Measurements from ENCODE around the gene MYO16. TPM values are rescaled to one million over a fixed set of nuclear protein-coding genes. Genes with fewer than 3 reads are reported as not detected.

Gene MYO16
- total RNA-seq, 1 experiment from 2014 or later = not detected

DNA sequence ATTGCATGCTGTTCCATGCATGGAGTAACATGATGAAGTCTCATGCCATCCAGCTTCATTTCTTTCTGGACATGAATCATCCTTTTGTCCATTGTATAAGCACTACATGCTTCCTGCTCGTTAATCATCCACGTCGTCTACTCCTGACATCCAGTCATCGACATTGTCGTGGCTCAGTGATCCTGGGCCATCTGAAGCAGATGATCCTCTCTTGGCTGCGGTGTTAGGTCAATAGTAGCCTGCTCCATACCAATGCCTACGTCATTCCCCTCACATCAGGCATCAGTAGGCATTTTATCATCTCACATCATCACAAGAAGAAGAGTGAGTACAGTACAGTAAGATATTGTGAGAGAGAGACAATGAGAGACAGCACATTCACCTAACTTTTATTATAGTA, 7.9 kb upstream of the MYO16 start:
- Mint-ChIP-seq H3K4me1 (peaks cover 24 to 36% of the 10 kb centered on the region in 2 experiments), H3K27ac (no peak overlapping the region), H3K36me3 (ENCODE audit: insufficient read depth in 1 of 3, low read depth in 3 of 3) (peaks cover 0 to 3% (median 0%) of the 10 kb centered on the region in 3 experiments; a peak in 2 of 7 replicates), H3K4me3 (no peak overlapping the region), H3K9me3 (peaks cover 0 to 8% of the 10 kb centered on the region in 2 experiments; a peak in 3 of 5 replicates), H3K27me3 (ENCODE audit: low read depth) (no peaks in the 10 kb centered on the region)
- H3K14ac ChIP-seq (ENCODE audit: insufficient read depth, low read length) = no peak overlapping the region
- no peak overlapping the region for H4K8ac ChIP-seq (replicated peaks; ENCODE audit: insufficient read length, low read depth, low read length)
- no peaks in the 10 kb centered on the region for H3K23me2 ChIP-seq (ENCODE audit: insufficient read length, low read depth, low read length, poor library complexity, severe bottlenecking)
- H2AFZ ChIP-seq (ENCODE audit: low read length) = no peak overlapping the region
- H3K27ac ChIP-seq (ENCODE audit: insufficient read length, low read depth, low read length) = no peak overlapping the region
- H3K9me3 ChIP-seq (ENCODE audit: control insufficient read depth, low read depth, low read length) = no peaks in the 10 kb centered on the region
- H3K18ac ChIP-seq (ENCODE audit: insufficient read length, low read depth, low read length) = no peak overlapping the region
- H4K20me1 ChIP-seq (ENCODE audit: control insufficient read depth, insufficient read depth, insufficient read length) = no peaks in the 10 kb centered on the region
- no peak overlapping the region for H2BK15ac ChIP-seq (ENCODE audit: low read depth, low read length)
- DNase-seq = no peak
- no peak overlapping the region for H3K23ac ChIP-seq (ENCODE audit: insufficient read length, low read depth, low read length)
- no peak overlapping the region for H3K56ac ChIP-seq (ENCODE audit: insufficient read length, low read depth, low read length)
- TF ChIP-seq, protein P1, sequence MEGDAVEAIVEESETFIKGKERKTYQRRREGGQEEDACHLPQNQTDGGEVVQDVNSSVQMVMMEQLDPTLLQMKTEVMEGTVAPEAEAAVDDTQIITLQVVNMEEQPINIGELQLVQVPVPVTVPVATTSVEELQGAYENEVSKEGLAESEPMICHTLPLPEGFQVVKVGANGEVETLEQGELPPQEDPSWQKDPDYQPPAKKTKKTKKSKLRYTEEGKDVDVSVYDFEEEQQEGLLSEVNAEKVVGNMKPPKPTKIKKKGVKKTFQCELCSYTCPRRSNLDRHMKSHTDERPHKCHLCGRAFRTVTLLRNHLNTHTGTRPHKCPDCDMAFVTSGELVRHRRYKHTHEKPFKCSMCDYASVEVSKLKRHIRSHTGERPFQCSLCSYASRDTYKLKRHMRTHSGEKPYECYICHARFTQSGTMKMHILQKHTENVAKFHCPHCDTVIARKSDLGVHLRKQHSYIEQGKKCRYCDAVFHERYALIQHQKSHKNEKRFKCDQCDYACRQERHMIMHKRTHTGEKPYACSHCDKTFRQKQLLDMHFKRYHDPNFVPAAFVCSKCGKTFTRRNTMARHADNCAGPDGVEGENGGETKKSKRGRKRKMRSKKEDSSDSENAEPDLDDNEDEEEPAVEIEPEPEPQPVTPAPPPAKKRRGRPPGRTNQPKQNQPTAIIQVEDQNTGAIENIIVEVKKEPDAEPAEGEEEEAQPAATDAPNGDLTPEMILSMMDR (conservative IDR thresholded peaks at IDR 0.05) = no peak
- no peak overlapping the region for H4K5ac ChIP-seq (ENCODE audit: insufficient read length, low read depth, low read length)
- no peak overlapping the region for H2BK20ac ChIP-seq (ENCODE audit: low read depth, low read length, poor library complexity, severe bottlenecking)
- no CpG with 5 or more reads among the region's 7 CpGs for WGBS (ENCODE audit: extremely low coverage, insufficient read length, low lambda C conversion rate)
- no peak overlapping the region for H2BK12ac ChIP-seq (ENCODE audit: insufficient read length, low read depth, low read length)
- H3K4me2 ChIP-seq (ENCODE audit: insufficient read depth, insufficient read length, low read length) = no peak overlapping the region
- H3K4me1 ChIP-seq (ENCODE audit: insufficient read depth, low read length) = peaks cover 5% of the 10 kb centered on the region; the same call in 1 of the 2 replicates
- H3K4ac ChIP-seq (ENCODE audit: low read depth, low read length) = no peak overlapping the region
- H4K91ac ChIP-seq (ENCODE audit: insufficient read length, low read depth, low read length) = no peak overlapping the region
- no peak overlapping the region for H2BK5ac ChIP-seq (ENCODE audit: insufficient read length, low read length)
- H3T11ph ChIP-seq (ENCODE audit: low read length) = no peak overlapping the region
- no peaks in the 10 kb centered on the region for H3K27me3 ChIP-seq (ENCODE audit: insufficient read depth, low read length)
- no peaks in the 10 kb centered on the region for H3K79me1 ChIP-seq (ENCODE audit: insufficient read depth, low read depth, low read length, poor library complexity, severe bottlenecking)
- H3K79me2 ChIP-seq (ENCODE audit: insufficient read depth, low read length) = no peaks in the 10 kb centered on the region
- no peak overlapping the region for H2AK5ac ChIP-seq (ENCODE audit: insufficient read length, low read length)
- H3K9ac ChIP-seq (ENCODE audit: extremely low read depth, insufficient read length, low read length) = no peak overlapping the region
- no peak overlapping the region for H2BK120ac ChIP-seq (ENCODE audit: low read depth, low read length, poor library complexity, severe bottlenecking)
